CD4-positive, alpha-beta T cell treated with Interleukin-15 for 1 hour (primary cell): ENCODE results near the gene C6orf89.

Experiments used
- DNase-seq: peaks from one replicate; pipeline ENCODE4 v3.0.0-alpha.2; 2020

Gene C6orf89

GRCh38 chr6:36949636-36950035, 63.9 kb downstream of the C6orf89 start:
- no peak for DNase-seq

- no peak for DNase-seq
Observed at GRCh38 chr6:36953931-36954261, 68.1 kb downstream of the C6orf89 start.

- DNase-seq: no peak
Observed at GRCh38 chr6:36954262-36954931, 68.6 kb downstream of the C6orf89 start, which contains the start of gene PI16. TSS of gene PI16 (plus strand) at chr6:36954738. CDS start at chr6:36954761, 23 bp downstream.

- DNase-seq: no peak
Observed at GRCh38 chr6:36955136-36955535, 69.4 kb downstream of the C6orf89 start.

DNA sequence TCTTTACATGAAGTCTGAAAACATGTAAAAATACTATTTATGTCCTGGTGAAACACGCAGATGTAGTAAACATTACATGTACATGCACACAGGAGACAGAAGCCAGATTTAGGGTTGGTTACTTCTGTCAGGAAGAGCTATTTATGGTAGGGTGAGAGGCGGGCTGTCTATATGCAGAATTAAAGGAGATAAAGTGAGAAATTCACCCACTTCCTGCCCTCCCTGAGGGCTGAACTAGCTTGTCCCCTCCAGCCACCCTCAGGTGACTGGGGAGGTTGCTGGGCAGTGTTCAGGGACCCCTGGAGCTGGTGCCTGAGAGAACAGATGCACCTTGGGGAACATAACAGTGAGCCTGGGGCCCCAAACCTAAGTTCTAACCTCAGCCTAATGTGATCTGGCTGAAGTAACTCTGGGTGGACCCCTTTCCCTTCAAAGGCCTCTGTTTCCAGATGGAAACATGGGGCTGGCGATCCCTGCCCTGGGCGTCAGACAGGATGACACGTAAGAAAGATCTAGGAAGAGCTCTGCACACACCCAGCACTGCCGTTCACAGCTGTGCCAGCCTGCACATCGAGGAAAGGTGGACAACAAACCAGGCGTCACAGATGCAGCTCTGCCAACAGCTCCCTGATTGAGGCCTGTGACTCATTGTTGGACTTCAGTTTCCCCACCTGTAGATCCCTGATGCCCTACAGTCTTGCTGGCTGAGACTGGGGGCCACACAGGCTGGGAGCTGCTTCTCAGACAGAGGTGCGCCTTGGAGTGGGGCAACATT, 70.1 kb downstream of the C6orf89 start:
- no peak for DNase-seq

DNA sequence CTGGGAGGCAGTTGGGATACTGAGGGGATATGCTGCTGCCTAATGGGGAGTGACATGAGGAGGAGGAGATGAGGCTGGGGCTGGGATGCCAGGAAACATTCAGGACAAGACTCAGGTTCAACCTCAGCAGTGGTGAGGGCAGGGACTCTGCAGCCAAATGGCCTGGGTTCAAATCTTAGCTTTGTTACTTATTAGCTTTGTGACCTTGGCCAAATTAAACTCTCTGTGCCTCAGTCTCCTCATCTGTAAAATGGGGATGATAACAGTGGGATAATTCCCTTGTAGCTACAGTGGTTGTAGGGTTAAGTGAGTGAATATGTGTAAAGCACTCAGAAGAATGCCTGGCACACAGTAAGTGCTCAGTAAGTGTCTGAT, 70.7 kb downstream of the C6orf89 start:
- no peak for DNase-seq

DNA sequence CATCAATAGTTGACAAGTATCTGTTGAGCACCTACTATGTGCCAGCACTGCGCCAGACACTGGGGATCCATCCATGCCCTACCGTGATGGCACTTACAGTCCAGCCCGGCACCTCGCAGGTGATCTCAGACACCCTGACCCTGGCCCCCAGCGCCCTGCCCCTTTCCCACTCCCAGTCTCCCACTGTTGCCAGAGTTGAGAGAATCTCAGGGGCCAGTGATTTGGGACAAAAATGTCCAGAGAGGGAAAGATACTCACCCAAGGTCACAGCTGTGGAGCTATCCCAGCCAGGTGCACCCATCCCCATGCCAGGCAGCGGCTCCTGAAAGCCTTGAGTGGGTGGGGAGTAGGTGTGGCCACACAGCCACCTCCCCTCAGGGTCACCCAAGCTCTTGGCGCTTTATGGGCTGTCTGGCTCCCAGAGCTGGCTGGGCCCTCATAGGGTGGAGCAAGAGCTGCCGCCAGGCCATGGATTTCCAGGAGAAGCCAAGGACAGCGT, 72.1 kb downstream of the C6orf89 start:
- no peak for DNase-seq

DNA sequence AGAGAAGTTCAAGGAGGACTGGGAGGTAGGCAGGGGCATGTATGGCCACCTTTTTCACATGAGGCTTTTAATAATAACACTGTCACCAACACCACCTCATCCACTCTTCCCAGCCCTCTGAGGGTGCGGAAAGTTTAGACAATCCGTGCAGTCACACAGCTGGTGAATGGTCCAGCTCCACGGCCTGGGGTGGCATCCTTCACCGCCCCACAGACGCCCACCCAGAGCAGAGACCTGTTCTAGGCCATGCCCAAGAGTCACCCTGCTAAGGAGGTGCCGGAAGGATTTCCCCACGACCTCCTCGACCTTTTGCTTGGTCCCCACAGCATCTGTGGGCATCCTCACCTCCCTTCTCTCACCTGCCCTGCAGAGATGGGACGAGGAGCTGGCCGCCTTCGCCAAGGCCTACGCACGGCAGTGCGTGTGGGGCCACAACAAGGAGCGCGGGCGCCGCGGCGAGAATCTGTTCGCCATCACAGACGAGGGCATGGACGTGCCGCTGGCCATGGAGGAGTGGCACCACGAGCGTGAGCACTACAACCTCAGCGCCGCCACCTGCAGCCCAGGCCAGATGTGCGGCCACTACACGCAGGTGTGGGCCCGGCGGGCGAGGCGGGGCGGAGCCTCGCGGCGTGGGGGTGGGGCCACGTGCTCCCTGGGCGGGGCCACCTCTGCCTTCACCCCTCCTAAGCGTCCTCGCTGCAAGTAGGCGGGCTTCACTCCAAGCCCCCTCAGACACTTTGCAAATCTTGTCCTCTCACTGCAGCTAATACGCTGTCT, 73.2 kb downstream of the C6orf89 start:
- no peak for DNase-seq

- DNase-seq: no peak
Observed at GRCh38 chr6:36959555-36960250, 74.0 kb downstream of the C6orf89 start.

DNA sequence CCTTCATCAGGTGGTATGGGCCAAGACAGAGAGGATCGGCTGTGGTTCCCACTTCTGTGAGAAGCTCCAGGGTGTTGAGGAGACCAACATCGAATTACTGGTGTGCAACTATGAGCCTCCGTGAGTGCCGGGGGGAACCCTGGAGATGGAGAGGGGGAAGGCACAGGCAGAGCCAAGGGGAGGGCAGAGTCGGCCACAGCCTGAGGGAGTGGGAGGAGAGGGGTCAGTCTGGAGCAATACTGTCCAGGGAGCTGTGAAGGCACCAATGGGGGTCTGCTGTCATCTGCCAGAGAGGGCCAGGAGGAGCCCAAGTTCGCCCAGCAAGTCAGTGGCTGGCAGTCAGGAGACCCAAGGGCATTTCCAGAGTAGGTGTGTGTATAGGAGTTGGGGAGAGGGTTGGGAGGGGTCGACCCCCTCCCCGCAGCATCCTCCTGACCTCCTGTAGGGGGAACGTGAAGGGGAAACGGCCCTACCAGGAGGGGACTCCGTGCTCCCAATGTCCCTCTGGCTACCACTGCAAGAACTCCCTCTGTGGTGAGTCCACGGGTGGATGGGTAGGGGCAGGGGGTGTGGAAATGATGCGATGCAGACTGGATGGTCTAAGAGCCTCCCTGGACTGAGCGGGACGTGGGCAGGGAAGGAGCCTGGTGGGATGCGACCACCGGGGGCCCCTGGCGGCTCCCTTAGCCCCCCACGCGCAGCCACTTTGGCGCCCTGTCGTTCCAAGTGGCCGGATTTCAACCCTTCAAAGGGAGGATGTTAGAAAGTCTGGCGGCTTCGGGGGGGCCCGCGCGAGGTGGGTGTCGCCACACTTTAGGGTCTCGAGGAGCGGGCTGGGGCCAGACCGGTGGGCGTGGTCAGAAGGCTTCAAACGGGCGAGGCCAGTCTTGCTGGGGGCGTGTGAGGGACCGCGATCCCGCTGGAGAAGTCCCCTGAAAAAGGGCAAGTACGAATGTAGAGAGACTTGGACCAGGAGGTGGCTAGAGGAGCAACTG, 76.0 kb downstream of the C6orf89 start:
- DNase-seq: no peak

GRCh38 chr6:36962874-36963273, 77.1 kb downstream of the C6orf89 start:
- DNase-seq: peak; percentile 91

DNA sequence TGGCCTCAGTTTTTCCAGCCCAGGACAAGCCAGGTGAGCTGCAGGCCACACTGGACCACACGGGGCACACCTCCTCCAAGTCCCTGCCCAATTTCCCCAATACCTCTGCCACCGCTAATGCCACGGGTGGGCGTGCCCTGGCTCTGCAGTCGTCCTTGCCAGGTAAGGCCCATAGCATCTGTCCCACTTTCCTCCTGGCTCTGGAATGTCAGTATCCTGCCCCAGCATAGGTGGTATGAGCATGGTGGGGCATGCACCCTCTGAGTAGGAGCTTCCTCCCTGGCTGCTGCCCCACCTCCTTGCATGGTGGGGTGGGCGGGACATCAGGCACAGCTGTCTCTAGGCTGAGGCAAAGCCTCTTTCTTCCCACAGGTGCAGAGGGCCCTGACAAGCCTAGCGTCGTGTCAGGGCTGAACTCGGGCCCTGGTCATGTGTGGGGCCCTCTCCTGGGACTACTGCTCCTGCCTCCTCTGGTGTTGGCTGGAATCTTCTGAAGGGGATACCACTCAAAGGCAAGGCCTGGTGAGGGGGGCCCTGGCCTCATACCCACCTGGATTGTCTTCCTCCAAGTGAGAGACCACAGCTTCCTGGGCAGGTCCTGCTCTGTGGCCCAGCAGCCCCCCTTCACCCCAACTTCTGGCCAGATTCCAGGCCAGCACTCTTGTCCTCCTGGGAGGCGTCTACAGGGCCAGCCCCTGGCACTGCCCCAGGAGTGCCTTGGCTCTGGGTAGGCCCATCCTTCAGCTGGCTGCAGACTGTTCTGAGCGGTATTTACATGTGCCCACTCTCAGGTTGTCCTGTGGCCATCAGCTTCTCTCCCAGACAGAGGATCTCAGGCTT, 77.9 kb downstream of the C6orf89 start:
- peak; percentile 50 for DNase-seq

- DNase-seq: no peak
Observed at GRCh38 chr6:36964349-36964748, 78.6 kb downstream of the C6orf89 start.

DNA sequence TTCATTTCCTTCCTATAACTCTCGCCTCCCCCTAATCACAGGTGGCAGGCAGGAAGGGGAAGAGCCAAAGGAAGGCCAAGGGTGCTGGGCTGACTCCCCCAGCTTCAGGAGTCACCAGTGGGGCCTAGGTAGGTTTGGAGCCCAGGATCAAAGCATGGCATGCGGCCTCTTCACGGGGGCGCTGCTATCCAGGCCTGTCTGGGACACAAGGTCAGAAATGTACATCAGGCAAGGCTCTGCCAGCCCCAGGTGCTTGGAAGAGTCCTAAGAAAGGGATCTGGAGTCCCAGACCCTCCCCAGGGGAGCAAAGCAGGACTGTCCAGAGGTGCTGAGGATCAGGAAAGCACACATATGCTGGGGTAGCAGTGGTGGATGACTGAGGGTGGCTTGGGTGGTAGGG, 79.2 kb downstream of the C6orf89 start:
- no peak for DNase-seq

- DNase-seq: no peak
Observed at GRCh38 chr6:36967301-36967700, 81.5 kb downstream of the C6orf89 start.

DNA sequence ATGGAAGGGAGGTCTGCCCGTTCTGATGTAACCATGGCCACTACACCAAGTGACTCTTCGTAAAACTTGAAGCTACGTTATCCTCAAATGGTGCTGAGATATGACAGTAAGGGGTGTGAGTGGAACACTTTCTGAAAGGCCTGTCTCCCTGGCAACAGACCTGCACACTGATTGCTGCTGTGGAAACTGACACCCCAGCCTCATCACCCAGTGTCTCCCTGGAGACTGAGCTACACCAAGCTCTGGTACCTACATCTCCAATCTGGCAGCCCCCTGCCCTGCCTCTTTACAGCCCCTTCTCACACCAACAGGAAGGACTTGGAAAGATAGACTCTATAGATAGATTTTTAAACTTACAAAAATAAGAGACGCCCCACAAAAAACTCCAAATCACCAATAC, 82.0 kb downstream of the C6orf89 start:
- DNase-seq: no peak

DNA sequence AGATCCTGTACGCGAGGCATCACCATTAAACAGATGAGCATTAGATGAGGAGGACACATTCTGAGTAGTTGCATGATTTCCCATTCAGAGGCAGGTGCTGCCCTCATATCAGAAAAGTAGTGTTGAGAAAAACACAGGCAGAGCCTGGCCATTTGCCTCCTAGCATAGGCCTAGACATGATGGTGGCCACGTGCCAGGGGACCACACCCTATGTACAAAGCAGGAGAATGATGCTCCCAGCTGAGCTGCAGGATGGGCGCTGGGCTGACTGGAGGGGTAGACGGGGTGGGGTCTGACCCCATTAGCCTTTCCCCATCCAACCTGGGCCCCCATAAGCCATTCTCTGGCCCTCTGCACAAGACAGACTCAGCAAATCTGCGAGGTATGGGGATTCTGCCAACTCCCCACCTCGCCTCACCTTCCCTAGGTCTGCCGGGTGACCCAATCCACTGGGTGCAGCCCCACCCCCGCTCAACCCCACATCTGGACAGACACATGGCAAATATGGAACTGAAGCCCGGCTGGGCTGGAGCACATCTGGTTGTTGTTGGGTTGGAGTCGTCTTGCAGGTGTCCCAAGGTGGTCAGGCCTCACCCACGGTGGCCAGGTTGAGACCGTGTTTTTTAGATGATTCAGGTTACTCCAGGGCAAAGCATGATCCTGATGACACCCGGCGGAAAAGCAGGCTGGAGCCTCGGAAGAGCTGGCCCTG, 82.7 kb downstream of the C6orf89 start:
- DNase-seq: no peak

GRCh38 chr6:36969240-36969691, 83.5 kb downstream of the C6orf89 start:
- no peak for DNase-seq

GRCh38 chr6:36969988-36970891, 84.5 kb downstream of the C6orf89 start:
- no peak for DNase-seq
